HG03039 (cell line): ENCODE measurements around the gene TMED10.
"Not testable (repeated sequence)": the region's sequence is repeated elsewhere in the genome, so short reads cannot be mapped to it uniquely, and the experiment has no call there.

ENCODE experiments used
- ATAC-seq: cut with Tn5 transposase; IDR thresholded peaks from one replicate; pipeline ENCODE4 v1.9.1; 2021; ENCODE audit warnings: mild to moderate bottlenecking, moderate library complexity; ENCODE audit not compliant: unreplicated experiment

TMED10 gene

DNA sequence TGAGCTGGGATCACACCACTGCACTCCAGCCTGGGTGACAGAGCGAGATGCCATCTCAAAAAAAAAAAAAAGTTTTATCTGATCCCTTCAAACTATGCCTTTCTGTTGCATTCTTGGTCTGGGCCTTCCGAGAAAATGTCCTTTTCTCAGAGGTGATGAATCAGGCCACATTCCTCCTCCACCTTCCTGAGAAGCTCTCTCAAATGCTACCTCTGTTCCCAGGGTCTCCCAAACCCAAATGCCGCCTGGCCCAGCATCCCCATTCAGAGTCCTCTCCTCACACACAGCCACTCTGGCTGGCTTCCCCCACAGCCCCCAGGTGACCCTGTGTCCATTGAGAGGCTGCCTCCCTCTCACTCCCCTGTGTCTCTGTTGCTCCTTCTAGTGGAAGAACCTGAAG lies 19.7 kb upstream of the TMED10 start:
- ATAC-seq = no peak

DNA sequence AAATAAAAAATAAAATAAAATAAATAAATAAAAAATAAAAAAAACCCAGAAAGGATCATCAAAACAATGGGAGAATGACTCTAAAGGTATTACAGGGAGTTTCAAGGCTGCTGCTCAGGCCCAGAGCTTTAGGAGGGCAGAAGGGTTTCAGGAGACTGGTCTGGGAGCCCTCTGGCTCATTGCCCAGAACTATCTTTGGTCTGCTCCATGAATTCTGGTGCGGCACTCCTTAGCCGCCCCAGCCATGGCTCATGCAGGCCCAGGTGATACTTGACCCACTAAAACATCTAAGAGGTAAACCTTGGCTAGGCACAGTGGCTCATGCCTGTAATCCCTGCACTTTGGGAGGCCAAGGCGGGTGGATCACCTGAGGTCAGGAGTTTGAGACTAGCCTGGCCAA lies 14.7 kb upstream of the TMED10 start:
- ATAC-seq = no peak

DNA sequence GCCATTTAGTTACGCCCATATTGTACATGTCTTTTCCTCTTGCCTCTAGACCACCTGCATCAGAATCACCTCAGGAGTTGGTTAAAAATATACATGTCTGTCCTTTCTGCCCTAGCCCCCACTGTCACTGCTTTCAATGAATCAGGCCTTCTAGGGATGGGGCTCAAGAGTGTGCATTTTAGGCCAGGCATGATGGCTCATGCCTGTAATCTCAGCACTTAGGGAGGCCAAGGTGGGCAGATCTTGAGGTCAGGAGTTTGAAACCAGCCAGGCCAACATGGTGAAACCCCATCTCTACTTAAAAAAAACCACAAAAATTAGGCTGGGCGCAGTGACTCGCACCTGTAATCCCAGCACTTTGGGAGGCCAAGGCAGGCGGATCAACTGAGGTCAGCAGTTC lies 13.6 kb upstream of the TMED10 start:
- no peak for ATAC-seq

DNA sequence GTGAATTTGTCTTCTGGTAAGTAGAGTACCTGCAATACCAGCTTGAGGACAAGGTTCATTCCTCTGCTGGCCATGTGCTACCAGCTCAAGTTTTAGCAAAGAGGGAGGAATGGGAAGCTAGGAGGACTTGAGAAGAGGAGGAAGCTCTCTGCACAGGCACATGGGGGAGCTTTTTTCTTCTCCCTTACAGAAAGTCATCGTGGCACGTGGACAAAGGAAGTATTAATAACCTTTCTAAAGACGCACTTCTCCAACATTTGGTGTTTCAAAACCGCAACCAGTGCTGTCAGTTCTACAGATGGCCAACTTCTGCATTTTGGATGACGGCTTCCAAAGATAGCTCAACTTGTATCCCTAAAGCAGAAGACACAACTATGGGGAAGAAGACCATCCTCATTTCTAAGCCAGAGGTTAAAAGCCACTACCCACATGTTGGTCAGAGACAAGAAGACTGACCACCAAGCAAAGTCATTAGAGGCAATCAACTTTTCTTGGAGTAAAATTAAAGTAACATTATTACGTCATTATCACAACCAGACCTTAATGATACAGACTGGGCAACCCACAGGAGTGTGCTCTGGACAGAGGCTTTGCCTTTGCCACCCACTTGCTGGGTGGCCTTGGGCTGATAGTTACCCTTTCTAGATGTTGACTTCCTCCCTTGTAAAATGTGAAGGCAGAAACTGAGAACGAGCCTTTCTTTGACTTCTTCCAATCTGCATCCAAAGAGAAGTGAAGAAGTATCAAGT lies 12.3 kb upstream of the TMED10 start:
- no peak for ATAC-seq

DNA sequence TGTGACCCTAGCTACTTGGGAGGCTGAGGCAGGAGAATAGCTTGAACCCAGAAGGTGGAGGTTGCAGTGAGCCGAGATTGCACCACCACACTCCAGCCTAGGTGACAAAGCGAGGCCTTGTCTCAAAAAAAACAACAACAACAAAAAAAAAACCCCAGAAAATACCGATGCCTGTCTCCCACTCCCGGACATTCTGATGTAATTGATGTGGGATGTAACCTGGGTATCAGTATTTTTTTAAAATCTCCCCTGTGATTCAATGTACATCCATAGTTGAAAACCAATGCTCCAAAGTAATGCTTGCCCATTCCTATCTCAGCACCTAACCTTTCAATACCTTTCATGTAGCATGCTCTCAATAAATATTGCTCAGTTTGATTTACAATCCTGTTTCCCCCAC lies 11.7 kb upstream of the TMED10 start:
- ATAC-seq = no peak

DNA sequence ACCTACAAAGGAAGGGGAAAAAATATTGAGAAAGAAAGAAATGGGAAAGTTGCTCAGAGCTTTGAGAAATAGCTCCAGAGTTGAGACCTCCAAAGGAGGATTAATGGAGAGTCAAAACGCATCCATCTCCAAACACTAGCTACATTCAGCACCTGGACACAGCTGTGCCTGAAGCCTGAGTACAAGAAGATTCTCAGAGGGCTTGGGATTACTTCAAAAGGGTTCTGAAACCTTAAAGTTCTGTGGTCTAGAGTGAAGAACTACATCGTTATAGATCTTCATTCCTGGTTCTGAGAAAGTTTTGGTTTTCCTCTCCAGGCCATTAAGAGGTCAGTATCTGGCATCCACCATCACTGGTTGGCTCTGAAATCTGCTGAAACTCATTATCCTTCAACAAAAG lies 10.5 kb upstream of the TMED10 start:
- ATAC-seq = no peak

DNA sequence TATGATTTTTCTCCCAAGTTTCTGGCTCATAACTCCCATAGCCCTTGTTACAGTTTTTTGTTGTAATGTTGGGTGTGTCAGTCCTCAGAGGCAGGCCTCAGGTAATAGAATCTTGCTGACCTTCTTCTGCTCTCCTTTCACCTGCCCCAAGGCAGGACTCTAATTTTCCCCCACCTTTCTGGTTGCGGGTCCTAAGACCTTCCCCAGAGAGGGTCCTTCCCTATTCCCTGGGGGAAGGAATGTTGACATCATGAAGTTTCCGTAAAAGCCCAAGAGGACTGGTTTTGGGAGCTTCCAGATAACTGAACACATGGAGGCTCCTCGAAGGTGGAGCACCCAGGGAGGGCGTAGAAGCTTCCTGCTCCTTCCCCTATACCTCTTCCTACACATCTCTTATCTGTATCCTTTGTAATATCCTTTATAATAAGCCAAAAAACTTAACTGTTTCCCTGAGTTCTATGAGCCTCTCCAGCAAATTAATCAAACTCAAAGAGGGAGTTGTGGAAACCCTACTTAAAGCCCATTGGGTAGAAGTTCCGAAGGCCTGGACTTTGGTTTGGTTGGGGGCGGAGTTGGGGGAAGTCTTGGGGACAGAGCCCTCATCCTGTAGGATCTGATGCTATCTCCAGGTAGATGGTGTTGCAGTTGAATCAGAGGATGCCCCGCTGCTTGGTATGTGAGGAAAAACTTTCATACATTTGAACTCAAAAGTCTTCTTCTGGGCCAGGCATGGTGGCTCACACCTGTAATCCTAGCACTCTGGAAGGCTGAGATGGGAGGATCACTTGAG lies 9.0 kb upstream of the TMED10 start:
- ATAC-seq = no peak

DNA sequence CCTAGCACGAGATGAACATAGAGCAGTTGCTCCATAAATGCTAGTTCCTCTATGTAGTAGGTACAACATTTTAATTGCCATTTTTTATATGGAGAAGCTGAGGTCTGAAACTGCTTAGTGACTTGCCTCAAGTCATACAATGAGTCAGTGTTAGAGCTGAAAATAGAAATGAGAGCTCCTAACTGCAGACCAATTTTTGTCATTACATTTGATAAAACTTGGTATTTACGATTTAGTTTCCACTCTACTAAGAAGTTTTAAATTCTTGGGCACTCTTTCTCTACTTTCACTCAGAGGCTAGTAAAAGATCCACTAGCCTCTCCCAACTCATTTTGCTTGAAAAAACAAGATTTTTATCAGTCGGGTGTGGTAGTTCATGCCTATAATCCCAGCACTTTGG lies 8.1 kb upstream of the TMED10 start:
- ATAC-seq = no peak

DNA sequence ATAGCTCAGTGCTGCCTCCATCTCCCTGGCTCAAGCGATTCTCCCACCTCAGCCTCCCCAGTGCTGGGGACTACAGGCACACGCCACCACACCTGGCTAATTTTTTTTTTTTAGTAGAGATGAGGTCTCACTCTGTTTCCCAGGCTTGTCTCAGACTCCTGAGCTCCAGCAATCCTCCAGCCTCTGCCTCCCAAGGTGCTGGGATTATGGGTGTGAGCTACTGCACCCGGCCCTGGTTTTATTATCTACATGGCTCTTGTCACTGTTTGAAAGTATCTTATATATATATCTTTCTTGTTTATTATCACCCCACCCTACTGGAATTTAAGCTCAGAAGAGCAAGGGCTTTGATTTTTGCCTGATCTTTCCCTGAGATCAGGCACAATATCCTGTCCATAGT lies 7.6 kb upstream of the TMED10 start:
- ATAC-seq = no peak

DNA sequence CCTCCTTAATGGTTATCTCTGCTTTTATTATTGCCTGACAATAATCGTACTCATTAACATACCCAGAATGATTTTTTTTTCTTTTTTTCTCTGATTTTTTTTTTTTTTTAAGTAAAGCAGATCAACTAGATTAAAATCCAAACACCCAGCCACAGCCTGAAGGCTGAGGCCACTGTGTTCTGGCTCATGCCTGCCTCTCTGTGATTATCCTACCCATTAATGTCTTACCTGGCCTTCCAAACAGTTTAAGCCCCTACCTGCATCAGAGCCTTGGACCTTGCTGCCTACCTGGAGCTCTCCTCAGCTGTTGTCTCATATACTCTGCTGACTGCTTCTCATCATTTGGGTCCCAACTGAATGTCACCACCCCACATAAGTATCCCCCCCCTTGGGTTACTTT lies 6.8 kb upstream of the TMED10 start:
- ATAC-seq = no peak

DNA sequence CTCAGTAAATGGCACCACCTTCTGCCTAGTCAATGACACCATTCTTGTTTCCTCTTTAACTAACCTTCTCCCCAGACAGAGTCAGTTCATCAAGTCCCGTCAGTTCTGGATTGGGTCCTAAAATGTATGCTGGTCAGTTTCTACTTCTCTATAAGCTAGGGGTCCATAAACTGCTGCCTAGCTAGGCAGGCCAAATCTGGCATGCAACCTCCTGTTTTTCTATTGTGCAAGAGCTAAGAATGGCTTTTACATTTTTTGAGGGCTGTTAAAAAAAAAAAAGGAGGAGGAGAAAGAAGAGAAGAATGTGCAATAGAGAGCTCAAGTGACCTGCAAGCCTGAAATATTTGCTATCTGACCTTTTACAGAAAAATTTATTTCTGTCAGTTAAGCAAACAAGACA lies 6.4 kb upstream of the TMED10 start:
- no peak for ATAC-seq

DNA sequence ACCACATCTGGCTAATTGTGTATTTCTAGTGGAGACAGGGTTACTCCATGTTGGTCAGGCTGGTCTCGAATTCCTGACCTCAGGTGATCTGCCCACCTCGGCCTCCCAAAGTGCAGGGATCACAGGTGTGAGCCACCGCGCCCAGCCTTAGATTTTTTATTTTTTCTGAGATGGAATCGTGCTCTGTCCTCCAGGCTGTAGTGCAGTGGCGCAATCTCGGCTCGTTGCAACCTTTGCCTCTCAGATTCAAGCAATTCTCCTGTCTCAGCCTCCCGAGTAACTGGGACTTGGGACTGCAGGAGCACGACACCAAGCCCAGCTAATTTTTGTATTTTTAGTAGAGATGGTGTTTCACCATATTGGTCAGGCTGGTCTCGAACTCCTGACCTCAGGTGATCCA lies 5.8 kb upstream of the TMED10 start:
- not testable (repeated sequence) for ATAC-seq

DNA sequence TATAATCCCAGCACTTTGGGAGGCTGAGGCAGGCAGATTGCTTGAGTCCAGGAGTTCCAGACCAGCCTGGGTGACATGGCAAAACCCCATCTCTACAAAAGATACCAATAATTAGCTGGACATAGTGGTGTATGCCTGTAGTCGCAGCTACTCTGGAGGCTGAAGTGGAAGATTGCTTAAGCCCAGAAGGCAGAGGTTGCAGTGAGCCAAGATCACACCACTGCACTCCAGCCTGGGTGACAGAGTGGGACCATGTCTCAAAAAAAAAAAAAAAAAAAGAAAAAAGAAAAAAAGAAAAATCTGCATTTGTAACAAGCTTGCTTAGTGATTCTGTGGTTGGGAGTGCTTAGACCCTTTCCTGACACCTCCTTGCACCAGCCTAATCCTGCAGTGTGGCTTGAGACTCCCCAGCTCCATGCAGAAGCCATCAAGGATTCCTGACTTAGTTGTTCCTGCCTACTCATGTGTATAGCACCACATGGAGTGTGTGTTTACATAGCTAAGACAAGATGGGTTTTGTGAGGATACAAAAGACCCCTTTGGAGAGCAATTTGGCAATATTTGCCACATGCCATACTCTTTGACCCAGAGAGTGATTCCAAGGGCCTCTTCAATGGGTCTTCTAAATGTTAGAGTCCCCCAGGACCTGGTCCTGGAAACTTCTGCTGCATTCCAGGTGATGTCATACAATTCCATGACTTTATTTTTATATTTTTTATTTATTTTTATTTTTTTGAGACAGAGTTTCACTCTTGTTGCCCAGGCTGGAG lies 5.1 kb upstream of the TMED10 start:
- no peak for ATAC-seq

DNA sequence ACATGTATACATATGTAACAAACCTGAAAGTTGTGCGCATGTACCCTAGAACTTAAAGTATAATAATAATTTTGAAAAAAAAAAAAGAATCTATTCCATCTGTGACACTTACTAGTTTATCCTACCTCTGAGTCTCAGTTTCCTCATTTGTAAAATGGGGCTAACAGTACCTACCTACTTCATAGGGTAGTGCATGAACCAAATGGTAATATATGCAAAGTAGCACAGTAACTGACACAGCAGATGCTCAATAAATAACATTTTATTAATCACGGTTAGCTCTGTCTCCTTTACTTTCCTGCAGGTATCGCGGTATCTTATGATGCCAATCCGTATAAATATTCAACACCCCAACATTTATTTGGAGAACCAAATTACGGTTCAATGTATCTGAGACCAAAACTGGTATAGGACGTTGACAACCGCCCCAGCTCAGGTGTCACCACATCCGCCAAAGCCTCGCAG lies 703 bp downstream of the TMED10 start:
- ATAC-seq = no peak

DNA sequence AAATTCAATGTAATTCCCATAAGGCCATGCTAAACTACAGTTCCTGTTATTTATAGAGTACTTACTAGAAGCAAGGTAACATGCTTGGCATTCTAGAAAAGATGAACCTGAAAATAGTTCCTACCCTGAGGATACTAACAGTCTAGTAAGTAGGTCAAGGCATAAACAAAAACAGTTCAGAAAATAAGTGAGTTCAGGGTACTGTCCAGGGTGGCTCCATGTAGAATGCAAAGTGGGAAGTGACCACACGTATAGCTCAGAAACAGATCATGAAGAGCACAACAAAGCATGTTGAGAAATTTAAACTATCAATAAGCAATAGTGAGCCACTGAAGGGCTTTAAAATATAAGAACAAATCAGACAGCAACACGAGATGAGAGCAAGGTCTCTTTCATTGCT lies 2.3 kb downstream of the TMED10 start:
- ATAC-seq = no peak

DNA sequence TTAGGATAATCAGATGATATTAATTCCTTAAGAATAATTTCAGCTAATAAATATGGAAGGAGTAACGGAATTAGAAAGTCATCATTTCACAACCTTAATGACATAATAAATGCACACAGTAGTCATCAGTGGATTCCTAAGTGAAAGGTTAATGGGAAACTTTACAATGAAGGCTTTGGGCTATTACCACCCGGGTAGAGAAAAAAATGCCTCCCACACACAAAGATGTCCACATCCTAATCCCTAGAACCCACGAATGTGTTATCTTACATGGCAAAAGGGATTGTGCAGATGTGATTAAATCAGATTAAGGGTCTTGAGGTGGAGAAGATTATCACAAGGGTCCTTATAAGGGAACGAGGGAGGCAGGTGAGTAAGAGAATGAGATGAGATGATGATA lies 5.6 kb downstream of the TMED10 start:
- ATAC-seq = no peak

DNA sequence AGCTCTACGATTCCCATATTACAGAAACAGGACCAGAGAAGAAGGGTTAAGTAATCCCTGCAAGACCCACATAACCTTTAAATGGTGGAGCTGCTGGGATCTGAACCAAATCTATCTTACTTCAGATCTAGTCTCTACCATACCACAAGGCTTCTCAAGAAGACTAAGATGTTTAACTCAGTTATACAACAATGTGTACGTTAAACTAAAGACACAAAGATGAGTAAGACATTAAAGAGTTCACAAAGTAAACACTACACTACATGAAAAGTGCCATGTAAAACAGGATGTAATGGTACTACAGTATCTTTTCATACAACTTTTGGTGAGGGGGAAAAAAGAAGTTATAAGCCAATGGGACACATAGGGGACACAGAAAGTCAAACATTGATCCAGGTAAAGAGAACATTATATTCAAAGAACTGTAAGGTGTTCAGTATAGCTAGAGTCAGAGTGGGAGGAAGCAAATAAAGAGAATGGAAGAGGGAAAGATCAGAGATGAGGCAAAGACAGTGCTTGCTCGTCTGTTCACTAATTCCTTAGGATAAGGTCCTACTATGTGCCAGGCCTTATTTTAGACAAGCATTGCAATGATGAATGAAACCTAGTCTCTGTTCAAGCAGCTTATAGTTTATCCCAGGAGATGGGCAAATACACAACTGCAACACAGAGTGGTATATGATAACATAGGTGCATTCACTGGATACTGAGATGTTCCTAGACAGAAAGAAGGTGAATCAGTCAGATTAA lies 7.7 kb downstream of the TMED10 start:
- no peak for ATAC-seq

DNA sequence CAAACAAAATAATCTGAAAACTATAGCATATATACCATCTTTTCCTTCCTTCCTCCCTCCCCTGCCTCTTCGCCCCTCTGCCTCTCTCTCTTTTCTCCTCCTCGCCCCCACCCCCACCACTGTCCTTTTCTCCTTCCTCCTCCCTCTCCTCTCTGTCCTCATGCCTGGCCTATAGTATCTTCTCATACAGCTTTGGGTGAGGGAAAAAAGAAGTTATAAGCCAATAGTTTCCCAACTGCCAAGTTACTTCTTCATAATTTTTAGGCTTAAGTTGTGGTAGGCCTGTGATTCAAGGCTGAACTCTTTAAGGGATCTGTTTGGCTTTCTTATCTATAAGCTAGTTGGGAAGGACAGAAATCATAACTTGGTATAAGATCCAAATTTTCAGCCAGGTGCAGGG lies 9.1 kb downstream of the TMED10 start:
- ATAC-seq = no peak

DNA sequence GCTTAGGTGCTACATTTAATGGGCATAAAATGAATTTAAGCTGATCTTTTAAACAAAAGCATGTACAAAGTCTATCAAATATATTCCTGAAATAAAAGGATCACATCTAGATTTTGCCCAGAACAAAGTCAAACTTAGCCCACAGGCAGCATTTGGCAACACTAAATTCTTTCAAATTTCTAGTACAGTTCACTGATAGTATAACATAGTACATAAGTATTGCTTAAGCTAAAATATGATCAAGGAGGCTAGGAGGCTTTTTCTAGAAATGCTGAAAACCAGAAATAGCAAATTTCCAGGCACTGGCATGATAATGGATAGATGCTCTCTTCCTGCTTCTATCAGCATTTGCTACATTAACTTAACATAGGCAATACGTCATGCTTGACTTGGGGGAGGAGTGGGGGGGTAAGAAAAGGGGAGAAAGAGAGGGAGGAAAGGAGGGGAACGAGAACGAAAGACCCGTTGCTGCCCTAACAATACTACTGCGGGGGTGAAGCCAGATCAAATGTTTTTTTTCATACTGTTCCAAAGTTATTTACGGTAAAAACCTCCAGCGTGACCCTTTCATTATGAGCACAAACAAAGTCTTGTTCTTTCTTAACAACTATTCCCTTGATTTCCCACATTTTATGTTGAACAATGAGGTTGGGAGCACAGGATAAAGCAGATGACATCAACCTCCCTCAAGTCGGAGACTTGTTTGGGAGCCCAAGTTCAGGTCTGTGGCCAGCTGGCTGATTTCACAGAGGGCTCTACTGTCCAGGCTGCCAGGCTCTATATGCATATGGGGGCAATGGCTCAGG lies 10.6 kb downstream of the TMED10 start:
- no peak for ATAC-seq

DNA sequence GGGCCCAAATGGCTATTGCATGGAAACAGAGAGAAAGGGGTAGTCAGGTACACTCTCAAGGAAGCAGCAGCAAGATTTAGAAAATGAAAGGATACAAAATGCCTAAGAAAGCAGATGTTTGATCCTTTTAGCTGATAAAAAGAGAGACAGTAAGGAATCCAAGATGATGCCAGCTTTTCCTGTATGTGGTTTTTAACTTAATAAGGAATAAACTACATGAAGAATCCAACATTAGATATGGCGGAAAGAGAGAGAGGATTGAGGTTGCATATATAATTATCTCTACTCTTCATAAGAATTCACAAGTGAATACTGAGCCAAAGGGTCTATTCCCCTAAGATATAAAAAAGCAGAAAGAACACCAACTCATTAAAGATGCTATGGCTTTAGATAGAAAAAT lies 11.6 kb downstream of the TMED10 start:
- ATAC-seq = no peak
